Left renal pelvis (tissue), 4 donors: Measurements from ENCODE around the gene TAAR6. TPM values are rescaled to one million over a fixed set of nuclear protein-coding genes. Genes with fewer than 3 reads are reported as not detected.
"Not testable (repeated sequence)": the region's sequence is repeated elsewhere in the genome, so short reads cannot be mapped to it uniquely, and the experiment has no call there.

Experiments
- DNase-seq, 4 donors: peaks; one replicate each; pipeline ENCODE4 v3.0.0-alpha.2; 2013; ENCODE audit warnings: low read depth in 4 of 4, low spot score in 3 of 4
- polyA plus RNA-seq, 4 donors: library from polyadenylated mRNA; unstranded; fragments of 120-200 nt; gene quantifications; one replicate each; pipeline ENCODE4 v1.2.1, GENCODE V29; 2013; ENCODE audit not compliant: insufficient read length in 4 of 4

Gene TAAR6
- polyA plus RNA-seq, 4 donors = 0.17 TPM; not detected in 3

DNA sequence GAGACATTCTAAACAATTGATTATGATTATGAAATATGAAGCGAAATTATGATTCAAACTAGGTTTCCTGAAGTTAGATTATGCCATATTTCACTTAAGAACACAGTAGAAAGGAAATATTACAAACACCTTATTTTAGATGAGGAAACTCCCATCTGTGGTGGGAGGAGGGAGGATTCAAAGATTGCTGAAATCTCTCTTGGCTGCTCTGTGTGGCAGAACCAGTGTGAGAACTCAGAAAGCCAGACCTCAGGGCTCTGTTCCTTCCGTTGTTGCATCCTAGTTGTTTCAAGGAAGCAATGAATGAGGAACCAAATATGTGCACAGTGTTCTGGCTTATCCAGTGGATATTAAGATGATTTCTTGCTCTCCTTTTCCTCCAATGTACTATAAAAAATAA is 17.3 kb downstream of the TAAR6 start:
- DNase-seq = no peak

DNA sequence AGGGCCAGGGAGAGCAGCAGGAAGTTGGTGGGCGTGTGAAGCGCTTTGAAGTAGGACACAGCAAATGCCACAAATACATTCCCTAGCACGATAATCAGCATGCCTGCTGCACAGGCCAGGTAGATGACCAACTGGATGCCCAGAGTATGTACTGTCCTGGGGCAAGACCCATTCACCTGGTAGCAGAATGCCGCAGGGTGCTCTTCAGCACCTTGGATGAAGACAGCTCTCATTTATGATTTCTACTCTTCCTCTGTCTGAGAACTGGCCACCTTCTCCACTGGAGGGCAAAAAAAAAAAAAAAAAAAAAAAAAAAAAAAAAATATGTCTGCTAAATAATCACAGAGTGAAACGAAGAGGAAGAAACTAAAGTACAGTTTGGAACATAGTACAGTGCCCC is 19.3 kb downstream of the TAAR6 start, which contains the start of gene TAAR5:
Gene TAAR5 (minus strand): TSS at position 288 of the 400 bp plus-strand sequence. CDS start 55 bp downstream, at position 233.
- DNase-seq = no peak

DNA sequence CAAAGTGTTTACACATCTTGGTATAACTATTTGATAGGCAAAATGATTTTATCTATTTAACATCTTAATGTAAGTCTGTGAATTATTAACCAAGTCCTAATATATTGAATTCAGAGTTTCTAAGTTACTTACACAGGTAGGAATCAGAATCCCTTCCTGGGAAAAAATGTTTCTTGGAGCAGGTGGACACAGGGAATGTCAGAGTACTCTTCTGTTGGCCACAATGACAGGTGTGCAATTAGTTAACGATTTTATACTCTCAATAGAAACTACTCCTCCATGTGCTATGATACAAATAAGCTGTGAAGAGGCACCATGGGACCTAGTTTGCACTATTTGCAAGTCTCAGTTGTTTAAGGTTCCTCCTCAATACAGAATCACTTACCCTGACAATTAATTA is 20.2 kb downstream of the TAAR6 start:
- DNase-seq = no peak

DNA sequence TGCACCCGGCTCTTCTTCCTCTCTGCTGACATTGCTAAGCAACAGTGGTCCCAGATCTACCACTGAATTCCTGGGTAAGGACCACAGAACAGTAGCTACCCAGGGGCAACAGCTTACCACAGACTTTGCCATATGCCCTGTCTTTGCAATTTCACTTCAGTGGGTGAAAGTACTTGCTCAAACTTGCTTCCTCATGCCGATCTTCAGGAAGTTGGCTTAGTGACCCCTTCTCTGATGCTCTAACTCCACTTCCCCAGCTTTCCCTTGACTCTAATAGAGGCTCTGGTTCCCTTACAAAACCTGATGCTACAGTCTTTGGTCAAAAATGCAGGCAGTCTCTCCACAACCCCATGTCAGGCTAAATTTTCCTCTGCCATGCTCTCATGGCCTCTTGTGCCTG is 22.7 kb downstream of the TAAR6 start:
- no peak for DNase-seq

DNA sequence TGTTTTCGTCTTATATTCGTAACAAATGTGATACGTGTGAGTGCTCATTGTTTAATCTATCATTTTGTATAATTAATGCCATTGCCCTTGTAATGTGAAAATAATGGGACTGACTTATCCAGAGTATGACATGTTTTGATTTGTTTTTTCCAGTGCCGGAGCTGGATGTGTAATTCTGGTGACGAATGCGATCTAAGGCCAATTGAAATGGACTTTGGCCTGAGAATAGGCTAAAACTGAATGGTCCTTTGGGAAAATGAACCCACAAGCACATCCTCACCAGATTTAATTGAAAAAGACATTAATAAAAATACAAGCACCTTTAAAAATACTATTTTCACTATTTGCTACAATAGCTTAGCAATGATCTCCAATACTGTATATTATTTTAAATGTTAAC is 26.1 kb downstream of the TAAR6 start:
- no peak for DNase-seq

DNA sequence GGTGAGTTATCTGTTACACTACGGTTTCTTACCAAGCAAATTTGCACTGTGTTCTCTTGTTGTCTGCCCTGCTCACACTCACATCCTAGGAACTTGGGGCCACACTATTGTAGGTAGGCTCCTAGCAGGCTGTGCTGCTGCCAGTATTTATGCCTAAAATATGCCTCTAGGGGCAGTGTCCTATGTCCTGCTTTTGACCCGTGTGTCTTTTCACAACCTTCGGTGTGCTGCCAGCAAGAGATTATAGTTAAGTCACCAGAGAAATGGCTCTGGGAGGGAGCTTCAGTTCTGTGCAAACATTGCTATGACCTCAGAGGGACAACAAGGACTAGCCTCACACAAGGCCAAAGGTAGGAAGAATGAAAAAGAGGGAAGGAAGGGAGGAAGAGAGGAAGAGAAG is 28.4 kb downstream of the TAAR6 start:
- no peak for DNase-seq

DNA sequence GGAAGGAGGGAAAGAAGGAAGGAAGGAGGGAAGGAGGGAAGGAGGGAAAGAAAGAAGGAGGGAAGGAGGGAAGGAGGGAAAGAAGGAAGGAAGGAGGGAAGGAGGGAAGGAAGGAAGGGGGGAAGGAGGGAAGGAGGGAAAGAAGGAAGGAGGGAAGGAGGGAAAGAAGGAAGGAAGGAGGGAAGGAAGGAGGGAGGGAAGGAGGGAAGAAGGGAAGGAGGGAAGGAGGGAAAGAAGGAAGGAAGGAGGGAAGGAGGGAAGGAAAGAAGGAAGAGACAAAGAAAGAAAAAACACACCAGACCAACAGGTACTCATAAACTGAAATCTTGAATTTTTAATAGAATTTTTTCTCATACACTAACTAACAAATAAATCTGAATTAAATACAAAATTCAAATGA is 30.8 kb downstream of the TAAR6 start:
- DNase-seq = not testable (repeated sequence)

DNA sequence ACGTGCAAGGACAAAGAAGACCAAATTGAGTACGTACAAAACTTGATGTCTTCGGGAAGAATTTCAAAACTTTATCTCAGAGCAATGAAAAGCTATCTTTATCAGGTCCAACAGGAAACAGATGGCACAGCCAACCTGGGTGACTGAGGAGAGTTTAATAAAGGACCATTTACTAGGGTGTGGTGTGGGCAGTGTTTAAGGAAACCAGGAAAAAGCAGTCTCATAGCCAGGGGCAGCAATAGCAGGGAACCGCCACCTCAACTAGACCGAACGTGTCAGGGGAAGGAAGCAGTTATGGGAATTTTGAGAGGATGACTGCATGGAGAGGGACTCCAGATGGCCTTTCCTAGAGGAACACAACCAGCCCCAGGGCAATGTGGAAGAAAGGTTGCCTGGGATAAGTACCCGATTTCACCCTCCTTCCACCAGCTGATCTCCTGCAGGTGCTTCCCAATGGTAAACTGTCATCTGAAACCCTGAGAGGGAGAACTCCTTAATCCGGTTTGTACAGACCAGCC is 34.6 kb downstream of the TAAR6 start:
- no peak for DNase-seq

DNA sequence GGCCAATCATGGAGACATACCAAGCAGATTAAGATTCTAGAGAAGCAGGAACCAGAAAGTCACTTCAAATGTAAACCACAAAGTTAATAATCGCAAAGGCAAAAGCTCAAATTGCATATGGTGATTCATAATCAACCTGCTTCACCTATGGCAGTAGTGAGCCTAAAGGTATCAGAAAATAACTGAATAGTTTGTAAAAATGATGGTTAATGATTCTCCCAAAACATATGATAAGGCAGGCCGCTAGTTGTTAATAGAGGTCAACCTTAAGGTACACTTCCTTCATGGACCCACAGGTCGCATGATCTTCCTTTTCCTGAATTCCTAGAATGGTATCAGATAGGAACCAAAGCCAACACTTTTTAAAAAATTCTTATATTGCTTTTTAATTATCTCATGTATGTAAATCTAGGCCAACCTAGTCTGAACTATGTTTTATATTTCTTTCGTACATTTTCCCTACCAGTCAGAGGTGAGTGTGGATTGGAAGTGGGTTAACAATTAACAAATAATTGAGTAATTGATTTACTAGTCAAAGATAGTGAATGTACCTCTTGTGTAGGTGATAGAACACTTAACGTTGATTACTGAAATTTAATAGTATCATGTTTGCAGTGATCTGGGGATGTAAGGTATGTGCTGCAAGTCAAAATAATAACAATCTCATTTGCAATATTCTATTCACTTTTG is 37.6 kb downstream of the TAAR6 start:
- DNase-seq = no peak

DNA sequence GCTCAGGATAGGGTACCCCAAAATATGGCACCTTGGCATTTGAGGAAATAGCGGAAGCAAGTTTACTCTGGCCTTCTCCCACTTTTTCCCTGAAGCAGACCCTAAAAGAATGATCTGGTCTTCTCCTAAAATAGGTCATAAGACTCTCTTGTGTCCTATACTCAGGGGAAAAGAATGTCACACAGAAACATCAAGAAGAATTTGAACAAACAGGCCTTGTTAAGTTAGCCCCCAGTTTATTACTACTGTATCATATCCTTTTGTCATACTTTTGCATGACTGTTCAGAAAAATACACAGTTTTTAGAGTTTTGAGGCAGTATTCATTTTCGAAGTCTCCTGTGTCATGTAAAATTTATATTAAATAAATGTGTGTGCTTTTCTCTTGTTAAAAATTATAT is 41.5 kb downstream of the TAAR6 start:
- no peak for DNase-seq

DNA sequence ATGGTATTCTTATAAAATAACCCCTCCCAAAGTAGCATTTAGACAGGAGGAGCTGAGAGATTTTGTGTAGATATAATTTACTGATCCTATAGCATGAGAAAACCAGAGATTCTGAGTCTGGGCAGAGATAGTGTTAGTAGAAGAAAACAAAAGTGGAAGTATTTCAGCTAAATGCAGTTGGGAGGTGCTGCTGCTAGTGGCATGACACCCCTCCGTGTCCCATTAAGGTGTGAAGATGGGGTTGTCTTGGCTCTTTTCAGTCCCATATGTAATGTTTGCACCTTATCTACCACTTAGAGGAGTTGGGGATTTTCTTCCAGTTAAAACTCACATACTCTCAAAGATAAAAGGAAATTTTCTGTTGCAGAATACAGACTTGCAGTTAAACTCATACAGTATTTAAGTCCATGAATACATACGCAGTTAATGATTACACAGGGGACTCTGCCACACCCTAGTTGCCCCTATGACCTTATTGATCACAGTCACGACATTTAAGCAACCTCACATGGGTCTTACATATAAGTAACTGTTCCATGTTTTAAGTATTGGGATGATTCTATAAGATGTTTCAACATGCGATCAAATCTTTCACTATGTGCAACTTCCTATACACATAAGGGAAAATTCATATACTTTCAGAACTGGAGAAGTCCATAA is 42.5 kb downstream of the TAAR6 start:
- DNase-seq = no peak

DNA sequence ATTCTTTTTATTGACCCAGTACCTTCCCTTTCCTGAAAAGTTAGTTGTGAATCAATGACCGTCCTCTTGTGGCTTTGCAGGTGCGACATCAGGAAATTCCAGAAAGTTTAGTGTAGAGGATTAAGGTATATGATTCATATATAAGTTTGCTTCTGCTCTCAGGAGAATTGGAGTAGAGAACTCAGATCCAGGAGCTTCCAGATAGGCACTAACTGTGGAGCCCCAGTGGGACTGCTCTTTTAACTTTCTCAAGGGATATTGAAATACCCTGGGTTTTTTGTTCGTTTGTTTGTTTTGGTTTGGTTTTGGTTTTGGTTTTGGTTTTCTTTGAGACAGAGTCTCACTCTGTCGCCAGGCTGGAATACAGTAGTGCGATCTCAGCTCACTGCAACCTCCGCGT is 44.4 kb downstream of the TAAR6 start:
- DNase-seq = no peak

DNA sequence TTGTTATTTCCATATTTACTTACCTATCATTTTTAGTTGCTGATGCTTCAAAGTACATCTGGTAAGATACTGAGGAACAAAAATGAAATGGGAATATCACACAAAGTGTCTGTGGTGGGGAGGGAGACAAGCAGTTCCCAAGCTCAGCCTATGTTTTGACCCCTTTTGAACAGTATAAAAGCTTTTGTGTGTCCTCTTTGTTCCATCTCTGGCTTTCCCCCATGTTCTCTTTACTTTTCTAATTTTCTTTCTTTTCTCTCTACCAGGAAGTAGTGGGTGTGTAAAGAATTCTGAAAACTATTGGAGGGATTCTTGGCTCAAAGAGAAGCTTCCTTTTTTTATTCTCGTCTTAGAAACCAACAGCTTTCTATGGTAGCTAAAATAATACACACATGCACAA is 46.6 kb downstream of the TAAR6 start:
- no peak for DNase-seq

Other genes starting within 250 kb of the TAAR6 start
- gene MOXD1, start 168.8 kb upstream of the TAAR6 start, polyA plus RNA-seq = 100 to 1,000 TPM; 193 to 481 (median 263) TPM
- gene STX7, start 57.2 kb upstream of the TAAR6 start, polyA plus RNA-seq = 10 to 100 TPM; 75.9 to 98.3 (median 91.4) TPM
- gene TAAR9, start 32.0 kb upstream of the TAAR6 start, polyA plus RNA-seq = not detected
- not detected for gene TAAR8, start 17.6 kb upstream of the TAAR6 start, polyA plus RNA-seq
- gene TAAR5, start 19.4 kb downstream of the TAAR6 start, polyA plus RNA-seq = not detected
- not detected for gene TAAR2, start 54.0 kb downstream of the TAAR6 start, polyA plus RNA-seq
- gene TAAR1, start 88.9 kb downstream of the TAAR6 start, polyA plus RNA-seq = under 1 TPM in 3 of 4 donors, not detected in 1; 0.15 to 0.32 (median 0.17) TPM
- gene VNN1, start 143.7 kb downstream of the TAAR6 start, polyA plus RNA-seq = 1 to 10 TPM in 1 of 4 donors, under 1 TPM in 3; 0.09 to 1.5 (median 0.19) TPM
- gene VNN2, start 187.6 kb downstream of the TAAR6 start, polyA plus RNA-seq = 1 to 10 TPM; 2.0 to 2.6 (median 2.5) TPM
- 10 to 100 TPM; 31.3 to 40.7 (median 33.7) TPM for gene SLC18B1, start 228.3 kb downstream of the TAAR6 start, polyA plus RNA-seq
- 1,000 to 10,000 TPM; 1,868 to 2,354 (median 1,911) TPM for gene RPS12, start 244.2 kb downstream of the TAAR6 start, polyA plus RNA-seq